Upper lobe of right lung (tissue), 1 donor: ENCODE measurements around the gene GRID2. TPM values are rescaled to one million over a fixed set of nuclear protein-coding genes. Genes with fewer than 3 reads are reported as not detected.

Experiments
- ATAC-seq: fragments of 200-7000 bp; cut with Tn5 transposase; one replicate; pipeline ENCODE4 v1.9.1; 2020; ENCODE audit warnings: mild to moderate bottlenecking, moderate library complexity
- DNase-seq: peaks from one replicate; pipeline ENCODE4 v3.0.0-alpha.2; 2020
- H3K27ac ChIP-seq: fragments of 200-600 bp; one replicate; pipeline ENCODE4 v1.8.0; 2022
- H3K27me3 ChIP-seq: fragments of 200-600 bp; one replicate; pipeline ENCODE4 v1.8.0; 2022; ENCODE audit warnings: mild to moderate bottlenecking
- H3K36me3 ChIP-seq: fragments of 200-600 bp; one replicate; pipeline ENCODE4 v1.8.0; 2022
- H3K4me1 ChIP-seq: fragments of 200-600 bp; one replicate; pipeline ENCODE4 v1.8.0; 2022
- H3K4me3 ChIP-seq: fragments of 200-600 bp; one replicate; pipeline ENCODE4 v1.8.0; 2022; ENCODE audit warnings: mild to moderate bottlenecking
- H3K9me3 ChIP-seq: fragments of 200-600 bp; one replicate; pipeline ENCODE4 v1.8.0; 2022
- CTCF ChIP-seq: fragments of 200-600 bp; IDR thresholded peaks from one replicate; pipeline ENCODE4 v1.8.0; 2022; ENCODE audit warnings: antibody characterized with exemption
- intact Hi-C: fragments of 100-400 bp; cut with DNase I; formaldehyde crosslinking; loops from one replicate; pipeline ENCODE4 v1.11.0; 2022
- total RNA-seq: library from RNA; stranded (reverse); fragmentation: NEBNext Ultra II Directional; extraction: Animal tissue kit (Norgen Biotek cat#: 25700); gene quantifications from one replicate; pipeline ENCODE4 v1.2.1, GENCODE V29; 2021
- donor health status: DM: no; HTN: yes; CAD: no; lungs with severe emphysema.

Gene GRID2
- total RNA-seq, 1 donor from 2014 or later: not detected

GRCh38 chr4:93756101-93756500, 1452.3 kb downstream of the GRID2 start:
- H3K4me3 ChIP-seq: no peak overlapping the region
- H3K4me1 ChIP-seq: no peaks in the 10 kb centered on the region
- no peaks in the 10 kb centered on the region for H3K27me3 ChIP-seq
- H3K27ac ChIP-seq: no peak overlapping the region
- intact Hi-C loops: no loop called here
- TF ChIP-seq CTCF: no peak
- ATAC-seq: peak; percentile 41
- no peaks in the 10 kb centered on the region for H3K9me3 ChIP-seq
- DNase-seq: no peak
- no peaks in the 10 kb centered on the region for H3K36me3 ChIP-seq

GRCh38 chr4:93759506-93759905, 1455.7 kb downstream of the GRID2 start:
- ATAC-seq: peak; percentile 90
- Histone ChIP-seq H3K27ac (peak overlapping the region; percentile 17), H3K4me3 (no peak overlapping the region), H3K36me3 (no peaks in the 10 kb centered on the region), H3K27me3 (no peaks in the 10 kb centered on the region), H3K9me3 (no peaks in the 10 kb centered on the region), H3K4me1 (no peaks in the 10 kb centered on the region)
- no peak for TF ChIP-seq CTCF
- DNase-seq: no peak
- intact Hi-C loops: no loop called here

- no peaks in the 10 kb centered on the region for H3K9me3 ChIP-seq
- ATAC-seq (no peak), DNase-seq (no peak)
- peak overlapping the region; percentile 17 for H3K27ac ChIP-seq
- no peak overlapping the region for H3K4me3 ChIP-seq
- H3K27me3 ChIP-seq: no peaks in the 10 kb centered on the region
- no peaks in the 10 kb centered on the region for H3K4me1 ChIP-seq
- TF ChIP-seq CTCF: no peak
- intact Hi-C loops: no loop called here
- H3K36me3 ChIP-seq: no peaks in the 10 kb centered on the region
These were observed 1456.5 kb downstream of the GRID2 start for GRCh38 chr4:93760284-93760683.

- no peak for ATAC-seq
These were observed 1457.5 kb downstream of the GRID2 start for GRCh38 chr4:93761286-93761685.

GRCh38 chr4:93764639-93765246, 1461.0 kb downstream of the GRID2 start:
- ATAC-seq: peak; percentile 78
- DNase-seq: no peak
- no peaks in the 10 kb centered on the region for H3K36me3 ChIP-seq
- H3K4me3 ChIP-seq: no peak overlapping the region
- intact Hi-C loops: no loop called here
- H3K27me3 ChIP-seq: no peaks in the 10 kb centered on the region
- peak; percentile 73 for TF ChIP-seq CTCF
- no peaks in the 10 kb centered on the region for H3K9me3 ChIP-seq
- no peaks in the 10 kb centered on the region for H3K4me1 ChIP-seq
- H3K27ac ChIP-seq: no peak overlapping the region

More at GRCh38 chr4:93761286-93761685, 1457.5 kb downstream of the GRID2 start:
- Histone ChIP-seq H3K9me3 (no peaks in the 10 kb centered on the region), H3K4me3 (no peak overlapping the region), H3K27me3 (no peaks in the 10 kb centered on the region), H3K36me3 (no peaks in the 10 kb centered on the region), H3K4me1 (no peaks in the 10 kb centered on the region), H3K27ac (no peak overlapping the region)
- no peak for TF ChIP-seq CTCF
- DNase-seq: no peak
- intact Hi-C loops: no loop called here

- no peaks in the 10 kb centered on the region for H3K4me1 ChIP-seq
- H3K27me3 ChIP-seq: no peaks in the 10 kb centered on the region
- intact Hi-C loops: no loop called here
- no peak overlapping the region for H3K4me3 ChIP-seq
- no peak overlapping the region for H3K27ac ChIP-seq
- H3K9me3 ChIP-seq: no peaks in the 10 kb centered on the region
- ATAC-seq (peak; percentile 25), DNase-seq (no peak)
- TF ChIP-seq CTCF: no peak
- no peaks in the 10 kb centered on the region for H3K36me3 ChIP-seq
These were observed 1464.2 kb downstream of the GRID2 start for GRCh38 chr4:93767917-93768316.
